GM12865 (cell line): ENCODE data around the gene LRRC58.

ENCODE experiments used
- DNase-seq: peaks from one replicate; pipeline ENCODE4 v3.0.0; 2010; ENCODE audit warnings: low read depth
- H3K4me3 ChIP-seq: 2 replicates; pipeline ENCODE4 v1.5.1; 2011; ENCODE audit warnings: mild to moderate bottlenecking, low read depth, low read length, control low read depth
- CTCF ChIP-seq: IDR thresholded peaks from 2 replicates; pipeline ENCODE4 v1.5.1; 2011; ENCODE audit warnings: low read length, control low read depth, low read depth, inconsistent platforms; ENCODE audit not compliant: insufficient read depth; ENCODE audit errors: missing control alignments

The LRRC58 gene

DNA sequence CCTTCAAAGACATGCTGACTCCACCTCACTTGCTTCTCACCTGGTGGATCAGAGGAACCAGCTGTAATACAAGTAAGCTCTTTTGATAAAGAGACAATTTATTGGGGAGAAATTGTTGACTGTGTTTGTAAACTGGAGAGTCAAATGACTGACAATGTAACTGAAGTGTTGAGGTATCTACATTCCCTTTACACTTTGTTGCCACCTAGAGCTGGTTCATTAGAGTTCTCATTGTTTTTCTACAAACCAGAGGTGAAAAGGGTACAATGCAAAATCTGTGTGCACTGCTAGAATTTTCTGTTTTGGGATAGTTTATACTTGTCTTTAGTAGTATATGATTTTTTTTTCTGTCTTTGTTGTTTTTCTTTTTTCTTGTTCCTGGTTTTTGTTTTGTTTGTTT is 8.7 kb upstream of the LRRC58 start:
- no peak for TF ChIP-seq CTCF
- no peak for DNase-seq
- H3K4me3 ChIP-seq: no peak overlapping the region

DNA sequence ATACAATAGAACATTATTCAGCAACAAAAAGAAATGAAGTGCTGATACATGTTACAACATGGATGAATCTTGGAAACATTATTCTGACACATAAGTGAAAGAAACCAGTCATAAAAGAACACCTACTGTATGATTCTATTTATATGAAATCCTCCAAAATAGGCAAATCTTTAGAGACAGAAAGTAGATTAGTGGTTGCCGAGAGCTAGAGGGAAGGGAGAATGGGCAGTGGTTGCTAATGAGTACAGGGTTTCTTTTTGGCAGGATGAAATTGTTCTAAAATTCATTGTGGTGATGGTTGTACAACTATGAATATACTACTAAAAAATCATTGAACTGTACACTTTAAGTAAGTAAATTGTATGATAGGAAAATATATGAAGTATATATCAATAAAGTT is 6.3 kb upstream of the LRRC58 start:
- no peak for TF ChIP-seq CTCF
- peak; percentile 24 for DNase-seq
- H3K4me3 ChIP-seq: no peak overlapping the region

- no peak overlapping the region for H3K4me3 ChIP-seq
- DNase-seq: no peak
- no peak for TF ChIP-seq CTCF
Observed at GRCh38 chr3:120353463-120353862, 4.3 kb upstream of the LRRC58 start.

GRCh38 chr3:120352017-120352416 is 2.9 kb upstream of the LRRC58 start:
- TF ChIP-seq CTCF: no peak

DNA sequence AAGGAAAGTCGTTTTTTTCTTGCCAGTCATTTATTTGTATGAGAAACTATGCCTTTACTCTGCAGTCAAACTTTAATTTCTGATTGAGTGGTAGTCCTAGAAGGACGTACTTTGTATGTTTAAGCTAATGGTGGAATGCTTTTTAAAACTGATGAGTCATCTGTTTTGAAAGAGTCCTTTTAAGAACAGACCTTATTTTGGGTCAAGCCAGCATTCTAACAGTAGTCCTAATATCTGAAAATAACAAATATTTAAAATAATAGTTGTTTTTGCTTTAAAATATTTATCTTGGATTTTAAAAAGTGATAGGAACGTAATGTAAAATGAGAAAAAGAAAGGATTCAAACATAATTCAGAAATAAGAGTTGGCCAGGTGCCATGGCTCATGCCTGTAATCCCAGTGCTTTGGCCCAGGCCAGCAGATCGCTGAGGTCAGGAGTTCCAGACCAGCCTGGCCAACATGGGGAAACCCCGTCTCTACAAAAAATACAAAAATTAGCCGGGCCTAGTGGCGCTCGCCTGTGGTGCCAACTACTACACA is 1.3 kb upstream of the LRRC58 start:
- H3K4me3 ChIP-seq: no peak overlapping the region; the same call in 1 of the 2 replicates
- peak; percentile 28 for DNase-seq
- no peak for TF ChIP-seq CTCF

More at GRCh38 chr3:120352017-120352416, 2.9 kb upstream of the LRRC58 start:
- H3K4me3 ChIP-seq: no peak overlapping the region
- no peak for DNase-seq

DNA sequence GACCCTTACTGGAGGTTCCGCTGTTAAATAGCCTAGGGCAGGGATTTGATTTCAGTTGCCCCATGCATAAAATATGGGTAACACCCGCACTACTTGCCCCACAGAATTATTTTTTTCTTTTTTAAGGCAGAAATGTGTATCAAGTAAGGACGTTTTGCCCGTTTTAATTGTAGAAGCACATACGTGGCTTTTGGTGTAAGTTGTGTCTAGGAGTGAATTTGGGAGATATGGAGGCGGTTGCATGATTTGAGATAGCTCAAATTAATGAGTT is 636 bp upstream of the LRRC58 start:
- TF ChIP-seq CTCF: no peak
- DNase-seq: no peak

More for the DNA sequence above, 636 bp upstream of the LRRC58 start:
- peak overlapping the region; percentile 84 for H3K4me3 ChIP-seq
